Epithelial cell of proximal tubule (primary cell): ENCODE results near the gene TSPAN8. TPM values are rescaled to one million over a fixed set of nuclear protein-coding genes. Genes with fewer than 3 reads are reported as not detected.

ENCODE experiments used
- DNase-seq: peaks from one replicate; pipeline ENCODE4 v3.0.0-alpha.2; 2011; ENCODE audit warnings: low read depth
- H3K4me3 ChIP-seq: 2 replicates; pipeline ENCODE4 v1.5.1; 2011; ENCODE audit warnings: low read depth, mild to moderate bottlenecking, low read length
- CTCF ChIP-seq: conservative IDR thresholded peaks from 2 replicates; pipeline ENCODE4 v1.5.1; 2012; ENCODE audit warnings: low read depth, mild to moderate bottlenecking, low read length
- total RNA-seq: library from RNA; depleted of rRNA; stranded (reverse); fragments of >200 nt; gene quantifications from 2 replicates; pipeline ENCODE4 v1.2.3, GENCODE V29; 2015

TSPAN8 gene
- total RNA-seq, 1 donor from 2014 or later = 3.8 TPM

GRCh38 chr12:71141378-71141926 lies 16.3 kb downstream of the TSPAN8 start:
- no peak for DNase-seq
- TF ChIP-seq CTCF = no peak
- H3K4me3 ChIP-seq = no peak overlapping the region

- DNase-seq = no peak
- no peak for TF ChIP-seq CTCF
- no peak overlapping the region for H3K4me3 ChIP-seq
These were observed 18.6 kb downstream of the TSPAN8 start for GRCh38 chr12:71139153-71139735.

GRCh38 chr12:71138011-71138410 lies 19.8 kb downstream of the TSPAN8 start:
- H3K4me3 ChIP-seq = no peak overlapping the region
- no peak for DNase-seq
- TF ChIP-seq CTCF = peak; percentile 35

- no peak overlapping the region for H3K4me3 ChIP-seq
- DNase-seq = no peak
- no peak for TF ChIP-seq CTCF
These were observed 22.0 kb downstream of the TSPAN8 start for GRCh38 chr12:71135812-71136176.

GRCh38 chr12:71135077-71135811 lies 22.6 kb downstream of the TSPAN8 start:
- no peak overlapping the region for H3K4me3 ChIP-seq
- TF ChIP-seq CTCF = no peak
- DNase-seq = no peak

GRCh38 chr12:71134405-71134804 lies 23.4 kb downstream of the TSPAN8 start:
- TF ChIP-seq CTCF = no peak
- DNase-seq = no peak
- no peak overlapping the region for H3K4me3 ChIP-seq

GRCh38 chr12:71130521-71131069 lies 27.2 kb downstream of the TSPAN8 start:
- H3K4me3 ChIP-seq = no peak overlapping the region
- DNase-seq = no peak
- no peak for TF ChIP-seq CTCF
